Spleen (tissue), 11 donors: ENCODE results near the gene JAK2. TPM values are rescaled to one million over a fixed set of nuclear protein-coding genes. Genes with fewer than 3 reads are reported as not detected.

Source experiments
- DNase-seq: peaks from one replicate; pipeline ENCODE4 v3.0.0-alpha.2; 2020
- H3K27ac ChIP-seq, 8 donors: fragments of 200-600 bp; sonication (generic) in 7 of 8; 1 replicate in 4 of 8; 2 replicates in 4 of 8; pipeline versions ENCODE4 v1.5.0 to v1.8.0; 2016 to 2021; ENCODE audit warnings: inconsistent platforms in 4 of 8, mild to moderate bottlenecking in 4 of 8, moderate library complexity in 1 of 8
- H3K27me3 ChIP-seq, 7 donors: fragments of 200-600 bp; sonication (generic) in 6 of 7; replicated peaks in 1 of 7; 1 replicate in 4 of 7; 2 replicates in 3 of 7; pipeline versions ENCODE4 v1.5.0 to v1.8.0; 2016 to 2021; ENCODE audit warnings: inconsistent platforms in 3 of 7, mild to moderate bottlenecking in 1 of 7
- H3K36me3 ChIP-seq, 6 donors: fragments of 200-600 bp; sonication (generic) in 5 of 6; 1 replicate in 4 of 6; 2 replicates in 2 of 6; pipeline versions ENCODE4 v1.5.0 to v1.8.0; 2016 to 2021; ENCODE audit warnings: inconsistent platforms in 2 of 6
- H3K4me1 ChIP-seq, 6 donors: fragments of 200-600 bp; sonication (generic) in 5 of 6; 1 replicate in 3 of 6; 2 replicates in 3 of 6; pipeline versions ENCODE4 v1.5.0 to v1.8.0; 2016 to 2021; ENCODE audit warnings: inconsistent platforms in 3 of 6
- H3K4me3 ChIP-seq, 8 donors: fragments of 200-600 bp; sonication (generic) in 7 of 8; 1 replicate in 4 of 8; 2 replicates in 4 of 8; pipeline versions ENCODE4 v1.5.0 to v1.8.0; 2016 to 2021; ENCODE audit warnings: inconsistent platforms in 4 of 8, mild to moderate bottlenecking in 4 of 8, moderate library complexity in 2 of 8
- H3K9me3 ChIP-seq, 8 donors: fragments of 200-600 bp; sonication (generic) in 7 of 8; 1 replicate in 4 of 8; 2 replicates in 4 of 8; pipeline versions ENCODE4 v1.5.0 to v1.8.0; 2016 to 2021; ENCODE audit warnings: inconsistent platforms in 4 of 8
- POLR2A ChIP-seq, 3 donors: fragments of 450-650 bp; IDR thresholded peaks; one replicate each; pipeline ENCODE4 v1.5.1; 2017; ENCODE audit warnings: antibody characterized with exemption in 3 of 3, mild to moderate bottlenecking in 1 of 3
- POLR2AphosphoS5 ChIP-seq, 3 donors: sonication (generic); formaldehyde crosslinking; IDR thresholded peaks; one replicate each; pipeline ENCODE4 v1.5.1; 2017; ENCODE audit warnings: antibody characterized with exemption in 3 of 3
- WGBS, 5 donors: extraction: QIAGEN DNeasy Blood & Tissue Kit in 3 of 5; methylation state at CpG; one replicate each; pipeline versions ENCODE4 v1.1.5 to v1.1.7; 2013 to 2018; 5-methylcytosine and 5-hydroxymethylcytosine counted together
- intact Hi-C: fragments of 100-400 bp; cut with DNase I; formaldehyde crosslinking; loops from one replicate; pipeline ENCODE4 v1.15.0; 2023; ENCODE audit warnings: low total_unique reads
- polyA plus RNA-seq, 3 donors: library from polyadenylated mRNA; stranded (reverse); fragments of 200-250 nt; gene quantifications; one replicate each; pipeline ENCODE4 v1.2.1, GENCODE V29; 2013
- total RNA-seq, 7 donors: library from RNA; depleted of rRNA in 3 of 7; stranded (reverse); fragments of >200 nt in 3 of 7; fragmentation: NEBNext Ultra II Directional in 4 of 7; extraction: Animal tissue kit (Norgen Biotek cat#: 25700) in 4 of 7; gene quantifications; one replicate each; pipeline versions ENCODE4 v1.1.0 to v1.2.1, GENCODE V29; 2016 to 2021
- TF ChIP-seq, protein P1 (sequence below), 11 experiments: fragments of 200-600 bp in 7 of 11; fragments of 450-650 bp in 4 of 11; sonication (generic) in 4 of 11; IDR thresholded peaks in 8 of 11; conservative IDR thresholded peaks in 3 of 11; 1 replicate in 7 of 11; 2 replicates in 4 of 11; pipeline versions ENCODE4 v1.4.0 to v1.8.0; 2016 to 2021; ENCODE audit warnings: antibody characterized with exemption in 11 of 11, inconsistent platforms in 4 of 11, mild to moderate bottlenecking in 1 of 11
- donor health status: healthy with polysubstance abuse.
- donor health status: DM: no; HTN: no; CAD: no; lungs with moderate emphysema.
- donor health status: DM: no; HTN: no; CAD: no.
- donor health status: Bipolar disorder and iron deficiency.
- donor health status: healthy.
- donor health status: DM: no; HTN: no; CAD: no.
- donor health status: DM: yes; HTN: yes; CAD: no.

The JAK2 gene
- total and polyA plus RNA-seq, 10 donors = 7.1 to 61.2 (median 45.8) TPM

DNA sequence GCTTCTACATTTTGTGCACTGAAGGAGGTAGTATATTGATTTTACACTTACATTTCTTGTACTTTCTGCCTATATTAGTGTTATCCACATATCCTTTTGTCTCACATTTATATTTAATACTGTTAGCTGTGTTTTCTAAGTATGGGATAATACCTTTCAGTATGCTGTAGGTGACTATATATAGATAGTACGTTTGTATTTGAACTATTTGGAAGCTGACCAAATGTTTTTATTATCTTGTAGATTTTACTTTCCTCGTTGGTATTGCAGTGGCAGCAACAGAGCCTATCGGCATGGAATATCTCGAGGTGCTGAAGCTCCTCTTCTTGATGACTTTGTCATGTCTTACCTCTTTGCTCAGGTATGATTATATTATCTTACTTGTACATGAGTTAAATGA, 59.1 kb downstream of the JAK2 start:
- Histone ChIP-seq H3K4me1 (peaks cover 0 to 6% (median 0%) of the 10 kb centered on the region in 6 donors), H3K36me3 (peaks cover 6 to 96% (median 32%) of the 10 kb centered on the region in 6 donors), H3K27me3 (no peaks in the 10 kb centered on the region), H3K9me3 (peaks cover 0 to 22% (median 17%) of the 10 kb centered on the region in 8 donors), H3K27ac (no peak overlapping the region), H3K4me3 (no peak overlapping the region)
- 87 to 96% (median 92%) methylated on average over 4 of the region's 4 CpGs for WGBS, 5 donors
- intact Hi-C loops = no loop called here
- DNase-seq = no peak
- TF ChIP-seq POLR2AphosphoS5 (IDR thresholded peaks at IDR 0.05) = no peak

DNA sequence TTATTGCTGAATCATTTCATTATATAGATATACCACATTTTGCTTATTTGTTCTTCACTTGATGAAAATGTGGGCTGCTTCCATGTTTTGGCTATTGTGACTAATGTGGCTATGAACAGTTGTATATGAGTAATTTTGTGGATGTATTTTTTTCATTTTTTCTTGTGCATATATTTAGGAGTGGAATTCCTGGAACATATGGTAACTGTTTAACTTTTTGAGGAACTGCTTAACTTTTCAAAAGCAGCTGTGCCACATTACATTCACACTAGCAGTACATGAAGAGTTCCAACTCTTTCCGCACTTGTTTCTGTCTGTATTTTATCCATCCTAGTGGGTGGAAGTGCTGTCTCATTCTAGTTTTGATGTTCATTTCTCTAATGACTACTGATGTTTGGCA, 67.8 kb downstream of the JAK2 start:
- no peaks in the 10 kb centered on the region for H3K27me3 ChIP-seq
- no peaks in the 10 kb centered on the region for H3K4me1 ChIP-seq
- 93 to 98% (median 95%) methylated on average over 1 of the region's 1 CpG for WGBS, 5 donors
- no peak for DNase-seq
- no peak overlapping the region for H3K4me3 ChIP-seq
- intact Hi-C loops = no loop called here
- H3K9me3 ChIP-seq = no peaks in the 10 kb centered on the region
- no peak overlapping the region for H3K27ac ChIP-seq
- H3K36me3 ChIP-seq = peaks cover 0 to 100% (median 18%) of the 10 kb centered on the region in 6 donors
- TF ChIP-seq POLR2AphosphoS5 (IDR thresholded peaks at IDR 0.05) = no peak

DNA sequence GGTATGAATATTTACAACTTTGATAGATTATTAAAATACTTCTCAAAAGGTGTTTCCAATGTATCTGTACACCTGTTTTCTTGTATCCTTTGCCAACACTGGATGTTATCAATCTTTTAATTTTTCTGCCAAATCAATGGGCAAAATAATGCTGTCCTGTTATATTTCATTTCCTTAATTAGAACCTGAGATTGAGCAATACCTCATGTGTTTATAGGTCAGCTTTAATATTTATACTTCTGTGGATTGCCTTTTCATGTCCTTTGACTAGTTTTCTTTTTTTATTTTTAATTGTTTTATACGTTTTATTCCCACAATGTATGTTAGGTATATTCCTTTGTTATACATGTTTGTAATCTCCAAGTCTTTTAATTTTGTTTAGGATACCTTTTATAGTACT, 77.6 kb downstream of the JAK2 start:
- DNase-seq = no peak
- WGBS, 5 donors = 44 to 93% (median 59%) methylated on average over 1 of the region's 1 CpG
- Histone ChIP-seq H3K9me3 (no peaks in the 10 kb centered on the region), H3K4me1 (no peaks in the 10 kb centered on the region), H3K27me3 (no peaks in the 10 kb centered on the region), H3K36me3 (peaks cover 0 to 78% (median 19%) of the 10 kb centered on the region in 6 donors), H3K27ac (no peak overlapping the region), H3K4me3 (no peak overlapping the region)
- intact Hi-C loops = no loop called here
- no peak for TF ChIP-seq POLR2A (IDR thresholded peaks at IDR 0.05)
- TF ChIP-seq, protein P1, sequence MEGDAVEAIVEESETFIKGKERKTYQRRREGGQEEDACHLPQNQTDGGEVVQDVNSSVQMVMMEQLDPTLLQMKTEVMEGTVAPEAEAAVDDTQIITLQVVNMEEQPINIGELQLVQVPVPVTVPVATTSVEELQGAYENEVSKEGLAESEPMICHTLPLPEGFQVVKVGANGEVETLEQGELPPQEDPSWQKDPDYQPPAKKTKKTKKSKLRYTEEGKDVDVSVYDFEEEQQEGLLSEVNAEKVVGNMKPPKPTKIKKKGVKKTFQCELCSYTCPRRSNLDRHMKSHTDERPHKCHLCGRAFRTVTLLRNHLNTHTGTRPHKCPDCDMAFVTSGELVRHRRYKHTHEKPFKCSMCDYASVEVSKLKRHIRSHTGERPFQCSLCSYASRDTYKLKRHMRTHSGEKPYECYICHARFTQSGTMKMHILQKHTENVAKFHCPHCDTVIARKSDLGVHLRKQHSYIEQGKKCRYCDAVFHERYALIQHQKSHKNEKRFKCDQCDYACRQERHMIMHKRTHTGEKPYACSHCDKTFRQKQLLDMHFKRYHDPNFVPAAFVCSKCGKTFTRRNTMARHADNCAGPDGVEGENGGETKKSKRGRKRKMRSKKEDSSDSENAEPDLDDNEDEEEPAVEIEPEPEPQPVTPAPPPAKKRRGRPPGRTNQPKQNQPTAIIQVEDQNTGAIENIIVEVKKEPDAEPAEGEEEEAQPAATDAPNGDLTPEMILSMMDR (IDR thresholded peaks at IDR 0.05 in 8 of 11, conservative IDR thresholded peaks at IDR 0.05 in 3 of 11) = no peak
- no peak for TF ChIP-seq POLR2AphosphoS5 (IDR thresholded peaks at IDR 0.05)

DNA sequence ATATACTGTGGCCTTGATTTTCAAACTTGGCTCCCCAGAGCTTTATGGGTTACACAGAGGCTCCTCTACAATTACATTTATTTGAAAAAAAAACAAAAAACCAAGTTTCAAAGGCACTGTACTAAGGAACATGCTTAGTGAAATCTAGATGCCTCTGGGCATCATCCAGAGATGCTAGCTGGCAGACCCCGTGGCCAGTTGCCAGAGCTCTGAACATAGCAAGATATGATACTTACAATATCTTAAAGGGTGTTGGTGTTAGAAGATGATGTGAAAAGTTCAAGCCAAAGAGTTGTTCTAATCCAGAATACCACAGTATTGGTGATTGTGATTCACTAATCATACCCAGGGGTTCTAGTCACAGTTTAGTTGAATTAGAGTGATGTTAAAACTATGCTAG, 87.8 kb downstream of the JAK2 start:
- Histone ChIP-seq H3K4me3 (no peak overlapping the region), H3K36me3 (peaks cover 0 to 93% (median 50%) of the 10 kb centered on the region in 6 donors), H3K27me3 (no peaks in the 10 kb centered on the region), H3K4me1 (peaks cover 0 to 5% (median 0%) of the 10 kb centered on the region in 6 donors), H3K9me3 (no peaks in the 10 kb centered on the region), H3K27ac (no peak overlapping the region)
- no peak for DNase-seq
- WGBS, 5 donors = 91 to 100% (median 97%) methylated on average over 1 of the region's 1 CpG
- intact Hi-C loops = no loop called here
- TF ChIP-seq, protein P1 (IDR thresholded peaks at IDR 0.05 in 8 of 11, conservative IDR thresholded peaks at IDR 0.05 in 3 of 11) = no peak
- TF ChIP-seq POLR2AphosphoS5 (IDR thresholded peaks at IDR 0.05) (no peak), POLR2A (IDR thresholded peaks at IDR 0.05) (no peak)

DNA sequence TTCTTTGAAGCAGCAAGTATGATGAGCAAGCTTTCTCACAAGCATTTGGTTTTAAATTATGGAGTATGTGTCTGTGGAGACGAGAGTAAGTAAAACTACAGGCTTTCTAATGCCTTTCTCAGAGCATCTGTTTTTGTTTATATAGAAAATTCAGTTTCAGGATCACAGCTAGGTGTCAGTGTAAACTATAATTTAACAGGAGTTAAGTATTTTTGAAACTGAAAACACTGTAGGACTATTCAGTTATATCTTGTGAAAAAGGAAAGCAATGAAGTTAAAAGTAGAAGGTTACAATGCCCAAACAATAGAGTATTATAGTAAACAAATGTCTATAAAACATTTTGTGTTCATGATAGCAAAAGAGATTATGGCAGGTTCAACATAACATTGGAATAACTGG, 88.6 kb downstream of the JAK2 start:
- WGBS, 5 donors = 95 to 100% (median 99%) methylated on average over 1 of the region's 1 CpG
- peaks cover 0 to 93% (median 48%) of the 10 kb centered on the region in 6 donors for H3K36me3 ChIP-seq
- no peaks in the 10 kb centered on the region for H3K27me3 ChIP-seq
- DNase-seq = no peak
- no peak overlapping the region for H3K4me3 ChIP-seq
- no peak overlapping the region for H3K27ac ChIP-seq
- intact Hi-C loops = no loop called here
- H3K4me1 ChIP-seq = peaks cover 0 to 10% (median 0%) of the 10 kb centered on the region in 6 donors
- no peaks in the 10 kb centered on the region for H3K9me3 ChIP-seq
- no peak for TF ChIP-seq POLR2A (IDR thresholded peaks at IDR 0.05)
- TF ChIP-seq POLR2AphosphoS5 (IDR thresholded peaks at IDR 0.05) = no peak
- TF ChIP-seq, protein P1 (IDR thresholded peaks at IDR 0.05 in 8 of 11, conservative IDR thresholded peaks at IDR 0.05 in 3 of 11) = no peak
